H9 (cell line): ENCODE data around the gene PHF24. TPM values are rescaled to one million over a fixed set of nuclear protein-coding genes. Genes with fewer than 3 reads are reported as not detected.

Source experiments
- DNase-seq: peaks from one replicate; pipeline ENCODE4 v3.0.0-alpha.2; 2017
- H2AFZ ChIP-seq: one replicate; pipeline ENCODE4 v1.6.1; 2013; ENCODE audit warnings: mild to moderate bottlenecking, low read length, control low read depth, moderate library complexity
- H2AK5ac ChIP-seq: 2 replicates; pipeline ENCODE4 v1.6.1; 2013; ENCODE audit warnings: low read length, control low read depth, mixed read lengths; ENCODE audit not compliant: insufficient read length
- H2BK120ac ChIP-seq: one replicate; pipeline ENCODE4 v1.6.1; 2013; ENCODE audit warnings: low read depth, mild to moderate bottlenecking, low read length, control low read depth, inconsistent platforms; ENCODE audit not compliant: poor library complexity, severe bottlenecking
- H2BK12ac ChIP-seq: 2 replicates; pipeline ENCODE4 v1.6.1; 2013; ENCODE audit warnings: low read length, control low read depth, mixed read lengths, low read depth; ENCODE audit not compliant: insufficient read length
- H2BK15ac ChIP-seq: 2 replicates; pipeline ENCODE4 v1.6.1; 2013; ENCODE audit warnings: low read depth, low read length, control low read depth
- H2BK20ac ChIP-seq: one replicate; pipeline ENCODE4 v1.6.1; 2013; ENCODE audit warnings: low read depth, mild to moderate bottlenecking, low read length, control low read depth, inconsistent platforms; ENCODE audit not compliant: poor library complexity, severe bottlenecking
- H2BK5ac ChIP-seq: 2 replicates; pipeline ENCODE4 v1.6.1; 2013; ENCODE audit warnings: low read length, control low read depth, mixed read lengths; ENCODE audit not compliant: insufficient read length
- H3K14ac ChIP-seq: 2 replicates; pipeline ENCODE4 v1.6.1; 2013; ENCODE audit warnings: low read length, control low read depth; ENCODE audit not compliant: insufficient read depth
- H3K18ac ChIP-seq: 2 replicates; pipeline ENCODE4 v1.6.1; 2013; ENCODE audit warnings: low read depth, mild to moderate bottlenecking, mixed read lengths, low read length, control low read depth; ENCODE audit not compliant: insufficient read length
- H3K23ac ChIP-seq: 2 replicates; pipeline ENCODE4 v1.6.1; 2013; ENCODE audit warnings: low read length, control low read depth, mixed read lengths, low read depth; ENCODE audit not compliant: insufficient read length
- H3K23me2 ChIP-seq: 2 replicates; pipeline ENCODE4 v1.6.1; 2013; ENCODE audit warnings: low read depth, mild to moderate bottlenecking, mixed read lengths, low read length, control low read depth; ENCODE audit not compliant: insufficient read length, poor library complexity, severe bottlenecking
- H3K27ac ChIP-seq: 2 replicates; pipeline ENCODE4 v1.5.1; 2013; ENCODE audit warnings: low read length, control low read depth, mixed read lengths, low read depth; ENCODE audit not compliant: insufficient read length
- H3K27me3 ChIP-seq: 2 replicates; pipeline ENCODE4 v1.6.1; 2013; ENCODE audit warnings: low read length, control low read depth, inconsistent platforms; ENCODE audit not compliant: insufficient read depth
- H3K4ac ChIP-seq: 2 replicates; pipeline ENCODE4 v1.6.1; 2013; ENCODE audit warnings: low read depth, mild to moderate bottlenecking, control low read depth, inconsistent platforms, low read length, moderate library complexity
- H3K4me1 ChIP-seq: 2 replicates; pipeline ENCODE4 v1.6.1; 2013; ENCODE audit warnings: low read length, control low read depth, inconsistent platforms; ENCODE audit not compliant: insufficient read depth
- H3K4me2 ChIP-seq: 2 replicates; pipeline ENCODE4 v1.6.1; 2013; ENCODE audit warnings: low read length, control low read depth, mixed read lengths; ENCODE audit not compliant: insufficient read length, insufficient read depth
- H3K56ac ChIP-seq: 2 replicates; pipeline ENCODE4 v1.6.1; 2013; ENCODE audit warnings: low read depth, mild to moderate bottlenecking, mixed read lengths, low read length, control low read depth; ENCODE audit not compliant: insufficient read length
- H3K79me1 ChIP-seq: 2 replicates; pipeline ENCODE4 v1.6.1; 2013; ENCODE audit warnings: low read depth, mild to moderate bottlenecking, moderate library complexity, low read length, control low read depth, inconsistent platforms; ENCODE audit not compliant: insufficient read depth, poor library complexity, severe bottlenecking
- H3K79me2 ChIP-seq: 2 replicates; pipeline ENCODE4 v1.6.1; 2013; ENCODE audit warnings: low read length, control low read depth, inconsistent platforms; ENCODE audit not compliant: insufficient read depth
- H3K9ac ChIP-seq: 2 replicates; pipeline ENCODE4 v1.6.1; 2013; ENCODE audit warnings: low read length, control low read depth, mixed read lengths; ENCODE audit not compliant: insufficient read length; ENCODE audit errors: extremely low read depth
- H3K9me3 ChIP-seq: one replicate; pipeline ENCODE4 v1.6.1; 2013; ENCODE audit warnings: low read depth, low read length, inconsistent platforms; ENCODE audit not compliant: control insufficient read depth
- H3T11ph ChIP-seq: one replicate; pipeline ENCODE4 v1.6.1; 2013; ENCODE audit warnings: mild to moderate bottlenecking, low read length, control low read depth, inconsistent platforms
- H4K20me1 ChIP-seq: one replicate; pipeline ENCODE4 v1.6.1; 2013; ENCODE audit not compliant: control insufficient read depth, insufficient read length, insufficient read depth
- H4K5ac ChIP-seq: 2 replicates; pipeline ENCODE4 v1.6.1; 2013; ENCODE audit warnings: low read depth, mild to moderate bottlenecking, mixed read lengths, low read length, control low read depth; ENCODE audit not compliant: insufficient read length
- H4K8ac ChIP-seq: replicated peaks from 2 replicates; pipeline ENCODE4 v1.6.1; 2013; ENCODE audit warnings: low read length, control low read depth, mixed read lengths, low read depth; ENCODE audit not compliant: insufficient read length
- H4K91ac ChIP-seq: 2 replicates; pipeline ENCODE4 v1.6.1; 2013; ENCODE audit warnings: low read depth, mild to moderate bottlenecking, moderate library complexity, mixed read lengths, low read length, control low read depth; ENCODE audit not compliant: insufficient read length
- H3K27ac Mint-ChIP-seq, 3 experiments: 2 replicates in 2 of 3; 3 replicates in 1 of 3; pipeline ENCODE4 v1.8.0; 2020 to 2021; ENCODE audit warnings: mixed read lengths in 3 of 3, mild to moderate bottlenecking in 1 of 3, moderate library complexity in 1 of 3
- H3K27me3 Mint-ChIP-seq: 2 replicates; pipeline ENCODE4 v1.8.0; 2021; ENCODE audit warnings: low read depth, mild to moderate bottlenecking, moderate library complexity, mixed read lengths
- H3K36me3 Mint-ChIP-seq, 3 experiments: 2 replicates in 2 of 3; 3 replicates in 1 of 3; pipeline ENCODE4 v1.8.0; 2020 to 2021; ENCODE audit warnings: low read depth in 3 of 3, mixed read lengths in 3 of 3; ENCODE audit not compliant: insufficient read depth in 1 of 3
- H3K4me1 Mint-ChIP-seq, 2 experiments: 2 replicates each; pipeline ENCODE4 v1.8.0; 2020; ENCODE audit warnings: mixed read lengths in 2 of 2
- H3K4me3 Mint-ChIP-seq, 2 experiments: 2 replicates in 1 of 2; 3 replicates in 1 of 2; pipeline ENCODE4 v1.8.0; 2020 to 2021; ENCODE audit warnings: mild to moderate bottlenecking in 2 of 2, mixed read lengths in 2 of 2, moderate library complexity in 1 of 2
- H3K9me3 Mint-ChIP-seq, 2 experiments: 2 replicates in 1 of 2; 3 replicates in 1 of 2; pipeline ENCODE4 v1.8.0; 2020; ENCODE audit warnings: mild to moderate bottlenecking in 2 of 2, mixed read lengths in 2 of 2, moderate library complexity in 1 of 2
- WGBS: extraction: QIAGEN DNeasy Blood & Tissue Kit; methylation state at CpG from one replicate; pipeline ENCODE4 v1.1.7; 2013; ENCODE audit warnings: missing lambda C conversion rate, low lambda C conversion rate, mixed read lengths; ENCODE audit not compliant: insufficient read length; ENCODE audit errors: extremely low coverage; 5-methylcytosine and 5-hydroxymethylcytosine counted together
- total RNA-seq: library from RNA; stranded (reverse); gene quantifications from 2 replicates; pipeline ENCODE4 v1.2.1, GENCODE V29; 2021
- TF ChIP-seq, protein P1 (sequence below): fragments of 200-600 bp; sonication (generic); conservative IDR thresholded peaks from 3 replicates; pipeline ENCODE4 v1.8.0; 2021; ENCODE audit warnings: antibody characterized with exemption, mild to moderate bottlenecking

The PHF24 gene
- total RNA-seq, 1 experiment from 2014 or later, result 0.24 TPM

DNA sequence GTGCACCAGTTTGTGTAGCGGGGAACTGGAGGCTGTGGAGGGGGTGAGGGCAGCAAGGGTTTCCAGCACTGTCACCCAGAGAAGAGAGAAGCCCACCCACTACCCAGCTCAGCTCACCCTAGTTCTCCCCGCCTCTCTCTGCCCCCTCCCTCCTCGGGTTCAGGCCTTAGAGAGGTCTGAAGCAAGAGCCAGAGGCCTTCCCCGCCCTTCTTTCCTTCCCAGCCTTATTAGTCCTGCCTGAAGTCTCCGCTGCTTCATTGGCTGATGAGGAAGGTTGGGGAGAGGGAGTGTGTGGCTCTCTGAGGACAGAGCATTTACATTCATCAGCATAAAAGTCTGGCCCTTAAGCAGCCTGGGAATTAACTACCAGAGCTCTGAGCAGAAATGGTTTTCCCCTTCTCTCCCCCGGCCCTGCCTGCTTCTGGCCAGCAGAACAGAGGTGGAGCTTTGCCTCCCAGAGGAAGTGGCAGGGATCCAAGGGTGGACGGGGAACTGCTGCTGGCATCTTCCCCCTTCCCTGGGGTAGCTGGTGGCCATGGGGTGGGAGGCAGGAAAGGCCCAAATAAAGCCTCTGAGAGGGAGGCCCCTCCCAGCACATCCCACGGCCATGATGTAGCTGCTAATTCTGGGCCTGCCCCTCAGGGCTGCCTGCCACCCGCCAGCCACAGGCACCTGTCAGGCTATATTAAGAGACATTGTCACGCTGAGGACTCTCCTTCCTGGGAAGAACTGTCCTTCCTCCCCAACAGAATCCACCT, 35.6 kb downstream of the PHF24 start:
- Histone ChIP-seq H4K5ac (no peak overlapping the region), H3K18ac (no peak overlapping the region), H3K79me1 (no peaks in the 10 kb centered on the region), H2BK5ac (no peak overlapping the region), H3K9ac (no peak overlapping the region), H3K23ac (no peak overlapping the region), H2BK20ac (no peak overlapping the region), H3K27me3 (no peaks in the 10 kb centered on the region), H4K8ac (no peak overlapping the region), H3K4me1 (peaks cover 8% of the 10 kb centered on the region; the same call in 1 of the 2 replicates), H4K20me1 (no peaks in the 10 kb centered on the region), H3K23me2 (peaks cover 11% of the 10 kb centered on the region), H2BK120ac (no peak overlapping the region), H3K79me2 (no peaks in the 10 kb centered on the region), H3K27ac (no peak overlapping the region), H2BK15ac (no peak overlapping the region), H3K4ac (no peak overlapping the region), H3K4me2 (no peak overlapping the region), H3K9me3 (no peaks in the 10 kb centered on the region), H3K56ac (no peak overlapping the region), H2BK12ac (no peak overlapping the region), H2AK5ac (no peak overlapping the region), H3K14ac (no peak overlapping the region), H3T11ph (no peak overlapping the region), H4K91ac (no peak overlapping the region), H2AFZ (no peak overlapping the region)
- Mint-ChIP-seq H3K9me3 (no peaks in the 10 kb centered on the region), H3K4me1 (peaks cover 43 to 52% of the 10 kb centered on the region in 2 experiments), H3K36me3 (peaks cover 36 to 58% (median 46%) of the 10 kb centered on the region in 3 experiments), H3K27ac (peak overlapping the region; percentile 78 to 96 (median 94)), H3K4me3 (peak overlapping the region; percentile 36 to 44; a peak in 2 of 5 replicates), H3K27me3 (peaks cover 2% of the 10 kb centered on the region)
- TF ChIP-seq, protein P1, sequence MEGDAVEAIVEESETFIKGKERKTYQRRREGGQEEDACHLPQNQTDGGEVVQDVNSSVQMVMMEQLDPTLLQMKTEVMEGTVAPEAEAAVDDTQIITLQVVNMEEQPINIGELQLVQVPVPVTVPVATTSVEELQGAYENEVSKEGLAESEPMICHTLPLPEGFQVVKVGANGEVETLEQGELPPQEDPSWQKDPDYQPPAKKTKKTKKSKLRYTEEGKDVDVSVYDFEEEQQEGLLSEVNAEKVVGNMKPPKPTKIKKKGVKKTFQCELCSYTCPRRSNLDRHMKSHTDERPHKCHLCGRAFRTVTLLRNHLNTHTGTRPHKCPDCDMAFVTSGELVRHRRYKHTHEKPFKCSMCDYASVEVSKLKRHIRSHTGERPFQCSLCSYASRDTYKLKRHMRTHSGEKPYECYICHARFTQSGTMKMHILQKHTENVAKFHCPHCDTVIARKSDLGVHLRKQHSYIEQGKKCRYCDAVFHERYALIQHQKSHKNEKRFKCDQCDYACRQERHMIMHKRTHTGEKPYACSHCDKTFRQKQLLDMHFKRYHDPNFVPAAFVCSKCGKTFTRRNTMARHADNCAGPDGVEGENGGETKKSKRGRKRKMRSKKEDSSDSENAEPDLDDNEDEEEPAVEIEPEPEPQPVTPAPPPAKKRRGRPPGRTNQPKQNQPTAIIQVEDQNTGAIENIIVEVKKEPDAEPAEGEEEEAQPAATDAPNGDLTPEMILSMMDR, result no peak
- no CpG with 5 or more reads among the region's 10 CpGs for WGBS
- DNase-seq, result peak; percentile 78
